HG03103 (cell line): ENCODE results near the gene NELL2.

ENCODE experiments used
- ATAC-seq: cut with Tn5 transposase; IDR thresholded peaks from one replicate; pipeline ENCODE4 v1.9.1; 2021; ENCODE audit warnings: low read depth; ENCODE audit not compliant: unreplicated experiment

NELL2 gene

GRCh38 chr12:44637875-44638274, 238.2 kb downstream of the NELL2 start:
- ATAC-seq = no peak

DNA sequence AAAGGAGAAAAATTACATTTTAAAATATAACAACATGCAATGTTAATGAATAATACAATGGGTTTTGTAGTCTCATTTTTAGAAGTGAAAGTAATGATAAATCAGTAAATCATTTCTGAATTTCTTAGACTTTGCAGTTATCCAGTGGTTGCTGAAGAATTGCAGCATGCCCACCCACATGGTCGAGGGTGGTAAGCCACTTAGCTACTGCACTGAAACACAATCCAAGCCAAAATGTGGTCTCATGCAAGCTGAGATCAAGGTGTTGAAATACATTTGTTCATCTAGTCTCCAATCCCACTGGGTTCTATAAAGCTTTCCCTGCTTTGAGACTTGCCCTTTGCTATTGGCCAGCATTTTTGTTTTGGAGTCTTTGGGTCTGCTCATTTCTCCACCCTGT, 247.9 kb downstream of the NELL2 start:
- no peak for ATAC-seq

DNA sequence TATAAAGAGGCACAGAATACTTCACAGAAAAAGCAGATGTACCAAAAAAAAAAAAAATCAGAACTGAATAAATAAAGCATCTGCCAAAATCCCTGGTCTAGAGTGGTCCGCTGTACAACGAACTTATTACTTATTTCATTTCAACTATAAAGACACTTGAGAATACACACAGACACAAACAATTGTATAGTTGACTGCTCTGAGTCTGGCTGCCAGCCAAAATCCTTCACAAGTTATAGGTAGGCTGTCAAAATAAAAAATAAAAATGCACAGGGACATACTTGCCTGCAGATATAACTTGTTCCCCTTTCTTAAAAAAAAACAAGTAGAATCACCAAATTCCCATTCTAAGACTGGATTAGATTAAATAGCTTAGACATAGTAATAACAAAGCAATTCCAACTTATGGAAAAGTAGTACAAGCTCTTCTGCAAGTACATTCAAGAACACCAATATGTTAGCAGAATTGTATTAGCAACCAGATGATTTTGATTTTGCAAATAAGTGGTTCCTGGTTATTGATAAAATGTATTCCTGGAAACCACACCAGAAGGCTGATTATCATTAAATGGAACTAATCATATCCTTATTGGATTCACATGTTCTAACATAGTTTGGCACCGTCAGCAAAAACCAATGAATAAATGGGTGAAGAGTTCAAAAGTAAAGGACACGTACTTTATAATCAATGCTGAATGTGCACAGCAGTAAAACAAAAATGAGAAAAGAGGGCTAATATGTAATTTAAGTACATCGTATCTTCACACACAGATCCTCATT, 248.5 kb downstream of the NELL2 start:
- ATAC-seq = no peak

GRCh38 chr12:44626883-44627282, 249.2 kb downstream of the NELL2 start:
- no peak for ATAC-seq

DNA sequence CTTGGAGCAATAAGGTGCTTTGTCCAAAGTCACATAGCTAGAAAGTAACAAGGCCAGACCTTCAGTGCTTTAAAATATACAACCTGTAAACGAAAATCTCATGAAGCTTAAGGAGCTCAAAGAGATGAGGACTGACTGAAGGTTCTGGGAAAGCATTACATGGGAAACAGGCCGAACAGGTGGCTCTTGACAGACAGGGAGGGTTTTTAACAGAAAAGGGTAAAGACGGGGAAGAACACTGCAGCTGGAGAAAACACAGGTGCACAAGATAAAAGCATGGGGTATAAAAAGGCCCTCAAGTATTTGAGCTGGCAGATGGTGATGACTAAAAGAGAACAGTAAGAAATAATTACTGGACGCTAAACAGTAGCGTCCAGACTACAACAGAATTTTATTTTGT, 257.2 kb downstream of the NELL2 start:
- no peak for ATAC-seq

GRCh38 chr12:44616402-44616801, 259.7 kb downstream of the NELL2 start:
- ATAC-seq = no peak

- no peak for ATAC-seq
Measured at GRCh38 chr12:44611538-44611937, 264.6 kb downstream of the NELL2 start.

GRCh38 chr12:44603701-44604100, 272.4 kb downstream of the NELL2 start:
- ATAC-seq = no peak

- no peak for ATAC-seq
Measured at GRCh38 chr12:44592626-44593025, 283.5 kb downstream of the NELL2 start.

DNA sequence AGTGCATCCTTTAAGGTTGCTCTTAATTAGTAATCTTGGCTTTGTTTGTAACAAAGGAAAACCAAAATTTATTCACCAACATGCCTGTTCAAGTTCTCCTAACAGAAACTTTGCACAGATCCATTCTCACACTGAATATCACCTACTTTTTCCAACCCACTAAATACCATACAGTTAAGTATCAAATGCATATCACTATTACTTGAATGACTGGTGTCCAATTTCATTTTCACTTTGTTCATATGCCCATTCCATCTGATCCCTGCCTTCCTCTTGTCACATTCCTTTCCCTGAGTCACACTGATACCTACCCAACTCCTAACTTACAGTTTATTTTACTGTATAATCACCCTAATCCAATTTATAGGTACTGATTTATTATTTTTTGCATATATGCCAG, 286.4 kb downstream of the NELL2 start:
- no peak for ATAC-seq

GRCh38 chr12:44588651-44589050, 287.5 kb downstream of the NELL2 start:
- no peak for ATAC-seq

GRCh38 chr12:44584625-44585024, 291.5 kb downstream of the NELL2 start:
- ATAC-seq = no peak

DNA sequence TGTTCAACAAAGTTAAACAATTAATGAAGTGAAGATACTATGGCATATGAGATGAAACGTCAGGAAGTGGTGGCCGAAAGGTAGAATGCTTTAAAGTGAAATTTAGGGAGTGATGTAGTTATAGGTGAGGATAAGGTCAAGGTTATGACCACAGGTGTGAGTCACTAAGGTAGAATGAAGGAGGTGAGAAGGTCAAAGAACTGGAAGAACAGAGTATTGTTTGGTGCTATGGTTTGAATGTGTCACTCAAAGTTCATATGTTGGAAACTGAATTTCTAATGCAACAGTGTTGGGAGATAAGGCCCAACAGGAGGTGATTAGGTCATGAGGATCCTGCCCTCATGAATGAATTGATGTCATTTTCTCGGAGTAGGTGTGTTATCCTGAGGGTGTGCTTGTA, 293.6 kb downstream of the NELL2 start:
- ATAC-seq = no peak

DNA sequence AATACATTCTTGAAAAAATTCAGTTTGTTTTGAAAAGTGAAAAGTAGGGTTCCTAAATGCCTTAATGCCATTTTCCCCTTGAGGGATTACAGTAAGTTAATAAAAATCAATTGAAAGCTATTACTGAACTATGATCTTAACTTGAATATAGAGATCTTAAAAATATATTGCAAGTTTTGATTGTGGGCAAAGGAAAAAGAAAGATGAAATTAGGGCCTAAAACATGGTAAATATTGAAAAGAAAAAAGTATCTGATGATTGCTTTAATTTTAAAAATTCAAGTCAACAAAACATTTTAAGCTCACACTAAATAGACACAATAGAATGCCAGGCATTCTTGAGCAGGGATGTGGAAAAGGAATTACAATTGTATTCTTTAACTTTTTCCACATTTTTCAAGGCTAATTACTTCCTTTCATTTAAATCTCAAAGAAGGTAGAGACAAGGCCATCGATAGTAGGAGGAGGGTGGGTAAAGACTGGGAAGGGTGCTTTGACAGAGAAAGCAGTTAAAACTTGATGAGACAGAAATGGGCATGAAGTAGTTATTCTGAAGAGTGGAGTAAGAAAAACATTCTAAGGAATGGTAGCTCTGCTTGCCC, 294.4 kb downstream of the NELL2 start:
- no peak for ATAC-seq

DNA sequence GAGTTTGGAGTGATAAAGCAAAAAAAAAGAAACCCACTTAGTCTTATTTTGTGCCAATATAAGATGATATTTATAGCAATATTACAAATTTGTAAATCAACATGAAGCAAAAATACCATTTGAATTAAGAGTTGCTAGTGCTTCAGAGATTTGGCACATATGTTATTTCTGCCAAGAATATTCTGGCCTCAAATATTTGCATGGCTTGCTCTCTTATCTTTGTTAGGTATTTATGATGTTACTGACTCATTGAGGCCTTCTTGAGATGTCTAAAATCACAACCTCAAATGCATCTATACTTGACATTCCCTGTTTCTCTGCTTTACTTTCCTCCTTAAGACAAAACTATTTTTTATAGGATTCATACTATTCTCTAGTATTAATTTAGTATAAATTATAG, 301.5 kb downstream of the NELL2 start:
- no peak for ATAC-seq

DNA sequence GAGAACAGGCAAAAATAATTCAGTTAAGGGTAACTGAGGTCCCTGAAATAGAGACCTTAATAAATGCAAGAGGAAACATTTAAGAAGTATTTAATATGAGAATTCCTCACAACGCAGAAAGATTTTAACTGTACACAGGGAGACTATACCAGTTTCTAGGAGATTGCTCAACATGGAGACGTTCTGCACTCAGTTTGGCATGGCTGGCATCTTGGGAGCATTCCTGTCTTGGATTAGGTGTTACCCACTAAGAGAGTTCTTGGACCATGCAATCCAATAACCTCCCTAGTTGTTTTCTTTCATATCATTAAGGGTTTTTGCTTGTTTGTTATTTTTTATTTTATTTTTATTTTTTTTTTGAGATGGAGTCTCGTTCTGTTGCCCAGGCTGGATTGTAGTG, 302.4 kb downstream of the NELL2 start:
- no peak for ATAC-seq

- no peak for ATAC-seq
Measured at GRCh38 chr12:44571006-44571550, 305.0 kb downstream of the NELL2 start.

- no peak for ATAC-seq
Measured at GRCh38 chr12:44570036-44570583, 306.0 kb downstream of the NELL2 start.

- ATAC-seq = no peak
Measured at GRCh38 chr12:44565163-44565562, 311.0 kb downstream of the NELL2 start.

GRCh38 chr12:44563486-44563885, 312.6 kb downstream of the NELL2 start:
- ATAC-seq = no peak

GRCh38 chr12:44558340-44559100, 317.6 kb downstream of the NELL2 start:
- no peak for ATAC-seq
